GM13977 (cell line): ENCODE measurements around the gene KCNMB1.

Experiments used
- DNase-seq: peaks from one replicate; pipeline ENCODE4 v3.0.0; 2012; ENCODE audit warnings: low spot score
- CTCF ChIP-seq: IDR thresholded peaks from 2 replicates; pipeline ENCODE4 v1.5.1; 2012; ENCODE audit warnings: mild to moderate bottlenecking, control low read depth; ENCODE audit not compliant: insufficient read depth; ENCODE audit errors: extremely low read depth, missing control alignments
- in situ Hi-C: fragments of 300-500 bp; cut with MboI; formaldehyde crosslinking; loops from one replicate; pipeline ENCODE4 v1.12.0; 2022; ENCODE audit warnings: low sequenced_read_pairs, low pct_unique_long_range_greater_than_20kb, mixed read lengths, inconsistent platforms; ENCODE audit not compliant: unreplicated experiment

The KCNMB1 gene

GRCh38 chr5:170338291-170338690, 50.9 kb downstream of the KCNMB1 start:
- TF ChIP-seq CTCF, result no peak
- in situ Hi-C loops, result no loop called here
- DNase-seq, result no peak

DNA sequence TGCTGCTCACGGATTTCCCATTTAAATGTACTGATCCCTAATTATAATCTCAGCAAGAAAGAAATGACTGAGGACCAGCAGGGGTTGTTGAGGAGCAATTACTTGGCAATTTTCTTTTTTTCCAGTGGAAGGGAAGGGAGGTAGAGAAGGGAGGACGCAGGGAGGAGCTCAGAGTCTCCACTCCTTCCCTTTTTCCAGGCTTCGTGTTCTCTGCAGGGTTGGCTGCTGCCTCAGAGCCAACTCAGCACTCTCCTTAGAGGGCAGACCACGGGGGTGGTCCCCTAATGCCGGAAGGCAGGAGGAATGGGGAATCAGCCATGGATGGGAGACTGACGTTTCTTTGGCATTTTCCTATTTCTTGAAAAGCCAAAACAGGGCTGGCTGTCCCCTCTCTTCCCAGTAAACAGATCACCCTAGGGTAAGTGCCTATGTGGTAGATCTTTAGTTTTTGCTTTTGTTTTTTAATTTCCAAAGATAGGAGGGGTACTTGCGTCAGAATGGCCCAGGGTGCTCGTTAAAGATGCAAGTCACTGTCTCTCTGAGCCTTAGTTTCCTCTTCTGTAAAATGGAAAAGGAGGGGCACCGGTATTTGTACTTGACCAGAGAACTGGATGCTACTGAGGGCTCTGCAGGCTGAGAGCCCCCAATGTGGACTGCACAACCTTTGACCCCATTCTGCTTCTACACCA, 52.0 kb downstream of the KCNMB1 start:
- DNase-seq, result no peak
- in situ Hi-C loops, result no loop called here
- TF ChIP-seq CTCF, result no peak

GRCh38 chr5:170336065-170336464, 53.1 kb downstream of the KCNMB1 start:
- in situ Hi-C loops, result no loop called here
- no peak for DNase-seq
- TF ChIP-seq CTCF, result no peak

- DNase-seq, result no peak
- in situ Hi-C loops, result loop anchor here (5.0 kb wide), 1 partner anchor 57 kb away; no protein-coding TSS in a partner anchor
- no peak for TF ChIP-seq CTCF
Measured at GRCh38 chr5:170334626-170335025, 54.5 kb downstream of the KCNMB1 start.

- DNase-seq, result no peak
- TF ChIP-seq CTCF, result no peak
- in situ Hi-C loops, result loop anchor here (5.0 kb wide), 1 partner anchor 56 kb away; no protein-coding TSS in a partner anchor
Measured at GRCh38 chr5:170333161-170333910, 55.8 kb downstream of the KCNMB1 start.

GRCh38 chr5:170332058-170332457, 57.1 kb downstream of the KCNMB1 start:
- in situ Hi-C loops, result loop anchor here (5.0 kb wide), 1 partner anchor 55 kb away; no protein-coding TSS in a partner anchor
- DNase-seq, result no peak
- TF ChIP-seq CTCF, result no peak
